GM19452 (cell line): ENCODE data around the gene TRIOBP.

ENCODE experiments used
- ATAC-seq: cut with Tn5 transposase; IDR thresholded peaks from one replicate; pipeline ENCODE4 v1.9.1; 2021; ENCODE audit not compliant: unreplicated experiment

Gene TRIOBP

GRCh38 chr22:37664249-37665101 is 32.4 kb upstream of the TRIOBP start:
- ATAC-seq: no peak

DNA sequence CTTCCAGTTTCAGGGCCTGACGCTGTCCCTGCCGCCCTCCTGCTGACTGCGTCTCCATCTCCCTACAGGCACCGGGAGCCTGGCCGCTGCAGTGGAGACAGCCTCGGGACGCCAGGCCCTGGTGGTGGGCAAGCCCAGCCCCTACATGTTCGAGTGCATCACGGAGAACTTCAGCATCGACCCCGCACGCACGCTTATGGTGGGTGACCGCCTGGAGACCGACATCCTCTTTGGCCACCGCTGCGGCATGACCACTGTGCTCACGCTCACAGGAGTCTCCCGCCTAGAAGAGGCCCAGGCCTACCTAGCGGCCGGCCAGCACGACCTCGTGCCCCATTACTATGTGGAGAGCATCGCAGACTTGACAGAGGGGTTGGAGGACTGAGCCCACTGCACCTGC is 31.4 kb upstream of the TRIOBP start:
- ATAC-seq: no peak

DNA sequence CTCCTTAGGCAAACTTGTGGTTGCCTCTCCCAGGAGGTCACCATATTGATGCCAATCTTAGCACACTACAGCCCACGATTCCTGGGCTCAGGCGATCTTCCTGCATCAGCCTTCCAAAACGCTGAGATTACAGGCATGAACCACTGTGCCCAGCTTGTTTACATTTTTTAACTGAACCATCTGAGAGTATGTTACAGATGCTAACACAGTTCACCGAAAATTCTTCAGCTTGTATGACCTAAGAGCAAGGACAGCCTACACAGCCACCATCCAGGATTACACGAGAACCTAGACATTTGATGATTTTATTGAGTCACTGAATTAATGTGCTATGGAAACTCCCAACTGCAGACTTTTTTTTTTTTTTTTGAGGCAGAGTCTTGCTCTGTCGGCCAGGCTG is 27.3 kb upstream of the TRIOBP start:
- no peak for ATAC-seq

GRCh38 chr22:37672206-37672919 is 24.5 kb upstream of the TRIOBP start:
- ATAC-seq: no peak

DNA sequence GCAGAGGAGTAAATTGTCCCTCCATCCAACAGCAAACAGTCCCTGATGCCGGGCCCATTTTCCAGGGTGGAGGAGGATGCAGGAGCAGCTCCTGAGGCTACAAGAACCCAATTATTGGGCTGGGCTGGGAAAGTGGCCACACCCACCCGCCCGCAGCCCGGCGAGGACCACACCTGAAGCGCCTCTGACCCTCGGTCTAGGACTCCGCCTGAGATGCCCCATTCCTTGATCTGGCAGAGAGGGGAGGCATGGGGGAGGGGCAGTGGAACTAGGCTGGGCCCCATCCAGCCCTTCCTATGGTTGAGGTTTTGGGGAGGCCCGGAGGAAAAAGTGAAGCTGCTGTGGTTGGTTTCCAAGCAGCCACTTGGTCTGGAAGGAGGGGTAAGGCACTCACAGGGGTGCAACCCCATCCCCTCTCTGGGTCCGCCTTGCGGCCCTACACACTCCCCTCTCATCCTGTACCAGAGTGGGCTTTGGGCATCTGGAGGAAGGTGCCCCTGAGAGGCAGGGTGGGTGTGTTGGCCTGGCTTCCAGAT is 23.9 kb upstream of the TRIOBP start:
- no peak for ATAC-seq

DNA sequence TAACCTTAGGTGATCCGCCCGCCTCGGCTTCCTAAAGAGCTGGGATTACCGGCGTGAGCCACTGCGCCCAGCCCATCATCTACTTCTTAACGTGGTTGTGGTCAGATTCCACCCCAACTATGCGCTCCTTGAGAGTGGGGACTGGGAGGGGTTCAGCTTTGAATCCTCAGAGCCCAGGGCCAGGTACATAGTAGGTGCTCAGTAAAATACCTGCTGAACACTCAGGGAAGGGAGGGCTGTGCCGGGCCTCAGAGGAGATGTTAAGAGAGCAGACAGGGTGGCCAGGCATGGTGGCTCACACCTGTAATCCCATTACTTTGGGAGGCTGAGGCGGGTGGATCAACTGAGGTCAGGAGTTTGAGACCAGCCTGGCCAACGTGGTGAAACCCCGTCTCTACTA is 22.6 kb upstream of the TRIOBP start:
- no peak for ATAC-seq

GRCh38 chr22:37674951-37675929 is 21.6 kb upstream of the TRIOBP start, which contains the start of gene LGALS1:
LGALS1 (plus strand) TSS chr22:37675636; CDS start chr22:37675703, 67 bp downstream.
- ATAC-seq: peak; percentile 41

GRCh38 chr22:37675930-37676735 is 20.7 kb upstream of the TRIOBP start:
- no peak for ATAC-seq

- ATAC-seq: no peak
These were observed 19.9 kb upstream of the TRIOBP start for GRCh38 chr22:37676736-37677492.

DNA sequence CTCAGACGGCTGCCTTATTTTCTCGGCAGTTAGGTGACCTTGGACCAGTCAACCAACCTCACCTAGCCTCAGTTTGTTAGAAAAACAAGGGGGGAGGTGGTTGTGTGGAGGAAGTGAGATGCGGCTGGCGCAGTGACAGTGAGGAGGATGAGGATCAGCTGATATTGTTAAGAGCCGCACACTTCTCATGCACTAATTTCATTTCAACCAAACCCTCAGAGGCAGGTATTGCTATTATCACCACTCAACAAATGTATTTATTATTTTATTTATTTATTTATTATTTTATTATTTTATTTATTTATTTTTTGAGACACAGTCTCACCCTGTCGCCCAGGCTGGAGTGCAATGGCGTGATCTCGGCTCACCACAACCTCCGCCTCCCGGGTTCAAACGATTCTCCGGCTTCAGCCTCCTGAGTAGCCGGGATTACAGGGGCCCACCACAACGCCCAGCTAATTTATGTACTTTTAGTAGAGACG is 19.3 kb upstream of the TRIOBP start:
- no peak for ATAC-seq

DNA sequence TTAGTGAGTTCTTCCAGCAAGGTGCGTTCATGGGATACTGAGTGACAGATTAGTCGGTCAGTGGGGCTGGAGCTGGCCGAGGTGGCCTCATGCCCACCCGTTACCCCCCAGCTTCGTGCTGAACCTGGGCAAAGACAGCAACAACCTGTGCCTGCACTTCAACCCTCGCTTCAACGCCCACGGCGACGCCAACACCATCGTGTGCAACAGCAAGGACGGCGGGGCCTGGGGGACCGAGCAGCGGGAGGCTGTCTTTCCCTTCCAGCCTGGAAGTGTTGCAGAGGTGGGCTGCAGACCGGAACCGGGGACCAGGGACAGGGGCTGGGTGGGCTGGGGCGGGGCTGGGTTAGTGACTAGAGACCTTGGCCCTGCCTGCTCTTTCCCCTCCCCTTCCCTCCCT is 18.5 kb upstream of the TRIOBP start:
- no peak for ATAC-seq

- ATAC-seq: no peak
These were observed 17.2 kb upstream of the TRIOBP start for GRCh38 chr22:37679670-37680069.

GRCh38 chr22:37680191-37680851 is 16.5 kb upstream of the TRIOBP start:
- no peak for ATAC-seq

DNA sequence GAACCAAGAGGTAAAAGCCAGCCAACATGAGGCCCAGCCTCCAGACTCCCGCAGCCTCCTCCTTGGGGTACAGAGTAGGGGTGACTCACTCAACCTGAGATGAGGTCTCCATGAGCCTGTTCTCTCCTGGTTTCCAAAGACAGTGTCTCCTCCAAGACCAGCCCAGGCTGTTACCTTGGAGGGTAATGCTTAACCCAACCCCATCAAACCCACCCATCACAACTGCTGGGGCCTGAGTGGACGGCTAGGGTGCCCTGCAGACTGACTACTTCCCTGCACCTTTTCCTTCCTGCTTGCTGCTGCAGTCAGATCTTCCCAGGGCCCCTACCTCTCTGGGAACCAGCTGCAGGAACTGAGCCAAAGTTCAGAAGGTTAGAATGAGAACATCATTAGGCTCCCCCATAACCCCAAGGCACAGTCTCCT is 15.8 kb upstream of the TRIOBP start:
- no peak for ATAC-seq

DNA sequence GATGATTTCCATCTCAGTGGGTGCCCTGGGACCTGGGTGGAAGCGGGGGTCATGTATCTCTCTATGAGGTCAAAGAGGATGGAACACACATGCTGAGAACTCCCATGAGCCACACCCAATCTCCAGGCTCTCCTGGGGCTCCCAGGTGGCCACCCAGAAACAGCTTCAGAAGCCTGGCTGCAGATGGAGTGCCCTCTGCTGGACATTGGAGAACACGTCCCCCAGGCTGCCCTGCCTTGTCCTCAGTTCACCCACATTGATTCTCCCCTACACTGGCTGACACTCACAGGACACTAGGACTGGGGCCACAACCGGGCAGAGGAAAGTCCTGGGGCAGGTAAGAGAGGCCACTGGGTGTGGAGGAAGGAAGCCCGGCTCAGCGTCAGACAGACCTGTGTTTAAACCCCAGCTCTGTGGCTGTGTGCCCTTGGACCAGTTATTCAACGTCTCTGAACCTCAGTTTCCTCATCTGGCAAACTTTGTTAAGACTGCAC is 15.2 kb upstream of the TRIOBP start:
- ATAC-seq: no peak

DNA sequence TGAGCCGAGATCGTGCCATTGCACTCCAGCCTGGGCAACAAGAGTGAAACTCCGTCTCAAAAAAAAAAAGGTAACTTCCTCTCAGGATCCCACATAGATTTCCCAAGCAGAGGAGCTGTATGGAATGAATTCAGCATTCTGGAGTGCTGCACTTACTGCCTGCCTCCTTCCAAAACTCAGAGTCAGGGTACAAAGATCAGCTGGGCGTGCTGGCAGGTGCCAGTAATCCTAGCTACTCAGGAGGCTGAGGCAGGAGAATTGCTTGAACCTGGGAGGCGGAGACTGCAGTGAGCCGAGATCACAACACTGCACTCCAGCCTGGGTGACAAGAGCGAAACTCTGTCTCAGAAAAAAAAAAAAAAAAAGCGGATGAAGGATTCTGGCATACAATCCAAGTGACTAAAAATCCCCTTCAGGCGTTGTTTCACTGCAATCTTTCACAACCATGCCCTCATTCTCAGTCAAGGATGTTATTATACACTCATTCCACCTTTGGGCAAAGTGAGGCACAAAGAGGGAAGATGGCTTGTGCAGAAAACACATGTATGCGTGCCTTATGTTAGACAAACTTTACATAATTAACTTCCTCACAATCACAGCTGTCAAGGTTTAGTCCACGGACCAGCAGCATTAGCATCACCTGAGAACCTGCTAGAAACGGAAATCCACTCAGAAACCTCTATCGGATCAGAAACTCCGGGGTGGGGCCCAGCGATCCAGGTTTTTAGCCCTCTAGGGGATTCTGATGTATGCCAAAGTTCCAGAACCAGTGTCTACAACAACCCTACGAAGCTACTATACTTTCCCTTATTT is 11.8 kb upstream of the TRIOBP start:
- ATAC-seq: no peak
